Umbilical cord (tissue), 2 donors: ENCODE results near the gene SLC4A3. TPM values are rescaled to one million over a fixed set of nuclear protein-coding genes. Genes with fewer than 3 reads are reported as not detected.
A peak's percentile ranks its signal among the peaks of the same experiment; 100 is the strongest.
"Not testable (repeated sequence)": the region's sequence is repeated elsewhere in the genome, so short reads cannot be mapped to it uniquely, and the experiment has no call there.

Experiments
- DNase-seq: peaks from one replicate; pipeline ENCODE4 v3.0.0-alpha.2; 2015; ENCODE audit warnings: low spot score
- total RNA-seq: library from RNA; depleted of rRNA; stranded (reverse); fragments of >200 nt; gene quantifications from one replicate; pipeline ENCODE4 v1.2.3, GENCODE V29; 2014; ENCODE audit warnings: low replicate concordance; ENCODE audit not compliant: insufficient read depth

Gene SLC4A3
- total RNA-seq, 1 donor from 2014 or later = 1.7 TPM

DNA sequence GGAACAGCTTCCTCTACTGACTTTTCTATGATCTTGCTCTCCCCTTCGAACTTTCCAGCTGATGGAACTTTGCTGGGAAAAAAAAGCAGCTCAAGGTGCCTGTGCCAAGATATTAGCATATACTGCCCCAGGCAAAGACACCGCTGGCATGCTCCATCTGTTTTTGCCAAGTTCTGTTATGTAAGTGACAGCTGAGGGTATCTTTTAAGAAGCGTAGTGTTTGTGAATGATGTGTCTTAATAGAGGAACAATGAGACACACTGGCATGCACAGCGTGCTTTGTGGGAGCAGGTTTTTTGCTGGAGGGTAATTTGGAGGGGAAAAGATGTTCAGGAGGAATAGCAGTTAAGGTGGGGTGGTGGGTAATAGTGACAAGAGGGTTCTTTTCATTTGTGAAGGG, 47.8 kb downstream of the SLC4A3 start:
- DNase-seq = no peak

DNA sequence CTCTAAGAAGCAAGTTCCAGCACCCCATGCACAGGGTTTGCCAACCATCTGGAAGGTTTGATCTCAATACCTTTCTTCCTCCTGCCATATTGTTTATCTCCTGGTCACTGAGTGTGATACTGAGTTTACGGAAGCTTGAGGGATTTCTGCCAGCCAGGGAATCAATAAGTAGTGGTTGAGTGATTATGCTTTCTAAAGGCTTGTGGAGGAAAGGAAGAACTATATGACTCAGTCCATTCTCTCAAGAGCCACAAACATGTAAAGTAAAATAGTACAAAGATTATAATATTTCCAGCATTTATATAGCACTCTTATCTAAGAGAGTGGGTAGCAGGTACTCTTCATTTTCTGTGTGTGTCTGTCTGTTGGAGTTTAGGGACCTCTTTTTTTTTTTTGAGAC, 49.2 kb downstream of the SLC4A3 start:
- no peak for DNase-seq

DNA sequence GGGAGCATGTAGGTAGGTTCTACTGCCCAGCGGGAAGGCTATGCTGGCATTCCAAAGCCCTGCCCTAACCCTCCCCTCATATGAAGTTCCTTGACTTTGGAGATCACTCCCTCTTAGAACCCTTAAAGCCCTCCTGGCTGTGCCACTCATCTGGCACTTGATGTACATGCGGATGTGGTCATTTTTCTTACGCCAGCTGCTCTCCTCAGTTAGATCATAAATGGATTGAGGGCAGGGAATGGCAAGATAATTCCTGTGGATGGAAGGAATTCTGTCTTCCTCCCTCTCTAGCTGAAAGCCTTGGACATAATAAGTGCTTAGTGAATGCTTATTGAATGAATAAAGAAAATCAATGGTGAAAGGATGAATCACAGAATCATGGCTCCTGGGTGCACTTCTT, 51.6 kb downstream of the SLC4A3 start:
- DNase-seq = no peak

DNA sequence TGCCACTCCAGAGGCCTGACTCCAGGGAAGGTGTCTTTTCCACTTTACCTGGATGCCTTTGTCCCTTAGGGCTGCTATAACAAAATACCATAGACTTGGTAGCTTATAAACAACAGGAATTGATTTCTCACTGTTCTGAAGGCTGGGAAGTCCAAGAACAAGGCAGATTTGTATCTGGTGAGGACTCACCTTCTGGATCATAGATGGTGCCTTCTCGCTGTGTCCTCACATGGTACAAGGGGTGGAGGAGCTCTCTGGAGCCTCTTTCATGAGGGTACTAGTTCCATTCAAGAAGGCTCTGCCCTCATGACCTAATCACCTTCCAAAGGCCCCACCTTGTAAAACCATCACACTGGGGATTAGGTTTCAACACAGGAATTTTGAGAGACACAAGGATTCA, 52.1 kb downstream of the SLC4A3 start:
- DNase-seq = no peak

DNA sequence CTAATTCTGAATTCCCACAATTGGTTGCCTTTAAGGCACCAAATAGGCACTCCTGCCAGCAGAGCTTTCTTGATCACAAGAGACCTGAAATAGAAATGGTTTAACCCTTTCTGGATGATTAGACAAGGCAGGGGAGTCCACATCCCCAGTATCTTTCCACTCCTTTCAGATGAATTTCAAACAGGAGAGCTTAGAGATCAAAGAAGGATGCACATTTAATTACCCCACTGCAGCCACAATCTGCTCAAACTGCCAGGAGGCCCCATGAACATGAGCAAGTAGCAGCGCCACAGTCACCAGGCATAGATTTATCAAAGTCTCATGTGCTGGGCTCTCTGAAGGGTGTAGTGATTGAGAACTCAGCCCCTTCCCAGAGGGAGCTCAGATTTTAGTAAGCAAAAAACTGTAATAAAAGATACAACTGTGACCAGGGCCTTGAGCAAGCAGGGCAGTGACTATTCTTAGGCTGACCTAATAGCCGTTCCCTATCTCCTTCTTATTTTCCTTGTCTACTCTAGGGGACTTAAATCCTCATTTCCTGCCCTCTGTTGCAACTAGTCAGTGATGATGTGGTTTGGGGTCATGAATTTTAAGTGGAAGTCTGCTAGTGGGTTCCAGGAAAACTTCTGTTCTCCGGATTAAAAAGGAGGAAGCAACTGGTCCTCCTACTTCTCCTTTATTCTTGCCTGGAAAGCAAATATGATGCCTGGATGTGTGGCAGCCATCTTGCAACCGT, 53.7 kb downstream of the SLC4A3 start:
- DNase-seq = no peak

DNA sequence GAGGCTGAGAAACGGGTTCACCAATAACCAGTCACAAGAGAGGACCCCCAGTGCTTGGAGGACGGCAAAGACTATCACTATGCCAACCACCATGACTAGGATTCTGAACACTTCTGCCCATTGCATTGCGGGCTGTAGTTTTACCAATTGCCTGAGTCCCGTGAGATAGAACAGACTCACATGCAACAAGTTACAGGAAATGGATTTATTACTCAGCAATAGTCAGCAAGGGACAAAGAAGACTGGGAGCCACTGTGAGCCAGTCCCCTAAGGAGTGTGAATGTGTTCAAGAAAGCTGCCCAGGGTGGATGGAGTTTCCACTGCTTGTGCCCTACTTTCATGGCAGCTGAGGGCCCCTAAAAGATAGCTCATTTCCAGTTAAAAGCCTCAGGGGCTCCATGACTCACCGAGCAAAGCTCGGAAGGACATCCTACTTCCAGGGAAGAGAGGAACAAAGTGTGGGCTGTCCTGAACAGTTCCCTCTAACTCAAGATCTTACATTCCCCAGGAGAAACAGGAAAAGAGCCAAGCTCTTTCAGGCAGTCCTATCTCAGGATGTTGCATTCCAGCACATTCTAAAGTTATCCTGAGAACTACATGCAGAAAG, 54.4 kb downstream of the SLC4A3 start:
- DNase-seq = peak; percentile 63

DNA sequence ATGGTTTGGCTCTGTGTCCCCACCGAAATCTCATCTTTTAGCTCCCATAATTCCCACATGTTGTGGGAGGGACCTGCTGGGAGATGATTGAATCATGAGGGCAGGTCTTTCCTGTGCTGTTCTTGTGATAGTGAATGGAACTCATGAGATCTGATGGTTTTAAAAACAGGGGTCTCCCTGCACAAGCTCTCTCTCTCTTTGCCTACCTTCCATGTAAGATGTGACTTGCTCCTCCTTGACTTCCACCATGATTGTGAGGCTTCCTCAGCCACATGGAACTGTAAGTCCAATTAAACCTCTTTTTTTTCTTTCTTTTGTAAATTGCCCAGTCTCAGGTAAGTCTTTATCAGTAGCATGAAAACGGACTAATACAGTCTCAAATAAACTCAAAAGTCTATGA, 56.0 kb downstream of the SLC4A3 start:
- not testable (repeated sequence) for DNase-seq

DNA sequence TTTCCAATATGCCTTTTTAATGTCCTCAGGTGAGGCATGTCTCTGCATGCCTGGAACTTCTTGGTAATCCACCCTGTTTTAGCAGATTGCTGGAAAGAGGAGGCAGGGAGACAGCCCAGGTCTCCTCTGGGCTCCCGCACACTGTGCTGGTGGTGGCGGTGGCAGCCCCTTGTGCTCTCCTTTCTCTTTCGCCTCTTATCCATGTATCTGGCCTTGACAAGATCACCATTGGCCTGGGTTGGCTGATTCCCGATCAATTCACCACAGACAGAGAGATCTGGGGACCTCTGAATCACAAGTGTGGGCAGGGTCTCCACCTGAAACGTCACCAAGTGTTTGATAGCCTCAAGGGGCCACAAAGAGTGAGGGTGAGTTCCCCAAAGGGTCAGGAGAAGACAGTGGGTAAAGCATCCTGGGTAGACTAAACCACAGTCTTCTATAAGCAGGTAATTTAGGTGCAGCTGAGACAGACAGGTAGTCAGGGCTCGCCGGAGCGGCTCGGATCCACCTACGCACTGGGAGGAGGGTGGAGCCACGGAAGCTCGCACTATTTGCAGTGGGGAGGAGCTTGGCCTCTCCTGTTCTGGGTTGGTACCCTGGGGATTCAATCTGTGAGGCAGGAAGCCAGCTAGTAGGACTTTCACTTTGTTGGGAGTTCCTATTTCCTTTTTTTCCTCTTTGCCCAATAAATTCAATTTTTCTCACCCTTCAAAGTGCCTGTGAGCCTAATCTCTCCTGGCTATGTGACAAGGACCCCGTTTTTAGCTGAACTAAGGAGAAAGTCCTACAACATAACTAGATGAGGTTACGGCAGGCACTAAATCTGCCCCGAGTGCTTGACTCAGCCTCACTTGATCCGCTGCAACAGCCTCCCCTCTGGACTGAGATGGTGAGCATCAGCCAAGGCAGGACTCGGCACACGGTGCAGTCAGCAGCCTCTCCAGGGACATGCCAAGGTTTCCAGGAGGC, 57.6 kb downstream of the SLC4A3 start:
- DNase-seq = peak; percentile 82

DNA sequence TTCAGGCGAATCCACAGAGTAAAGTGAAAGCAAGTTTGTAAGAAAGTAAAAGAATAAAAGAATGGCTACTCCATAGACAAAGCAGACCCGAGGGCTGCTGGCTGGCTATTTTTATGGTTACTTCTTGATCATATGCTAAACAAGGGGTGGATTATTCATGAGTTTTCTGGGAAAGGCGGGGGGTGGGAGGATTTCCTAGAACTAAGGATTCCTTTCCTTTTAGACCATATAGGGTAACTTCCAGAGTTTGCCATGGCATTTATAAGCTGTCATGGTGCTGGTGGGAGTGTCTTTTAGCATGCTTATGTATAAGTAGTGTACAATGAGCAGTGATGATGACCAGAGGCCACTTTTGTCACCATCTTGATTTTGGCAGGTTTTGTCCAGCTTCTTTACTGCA, 59.8 kb downstream of the SLC4A3 start:
- peak; percentile 42 for DNase-seq

DNA sequence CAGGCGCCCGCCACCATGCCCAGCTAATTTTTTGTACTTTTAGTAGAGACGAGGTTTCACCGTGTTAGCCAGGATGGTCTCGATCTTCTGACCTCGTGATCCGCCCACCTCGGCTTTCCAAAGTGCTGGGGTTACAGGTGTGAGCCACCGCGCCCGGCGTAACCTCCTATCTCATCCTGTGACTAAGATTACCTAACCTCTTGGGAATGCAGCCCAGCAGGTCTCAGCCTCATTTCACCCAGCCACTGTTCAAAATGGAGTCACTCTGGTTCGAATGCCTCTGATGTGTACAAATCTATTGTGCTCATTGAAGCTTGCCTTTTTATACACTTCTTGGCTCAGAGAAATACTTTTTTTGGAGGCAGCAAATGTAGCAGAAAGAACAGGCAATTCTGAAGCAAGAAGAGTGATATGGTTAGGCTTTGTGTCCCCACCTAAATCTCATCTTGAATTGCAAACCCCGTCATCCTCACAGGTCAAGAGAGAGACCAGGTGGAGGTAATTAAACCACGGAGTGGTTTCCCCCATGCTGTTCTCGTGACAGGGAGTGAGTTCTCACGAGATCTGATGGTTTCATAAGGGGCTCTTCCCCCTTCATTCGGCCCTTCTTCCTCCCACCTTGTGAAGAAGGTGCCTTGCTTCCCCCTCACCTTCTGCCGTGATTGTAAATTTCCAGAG, 60.6 kb downstream of the SLC4A3 start:
- DNase-seq = no peak

DNA sequence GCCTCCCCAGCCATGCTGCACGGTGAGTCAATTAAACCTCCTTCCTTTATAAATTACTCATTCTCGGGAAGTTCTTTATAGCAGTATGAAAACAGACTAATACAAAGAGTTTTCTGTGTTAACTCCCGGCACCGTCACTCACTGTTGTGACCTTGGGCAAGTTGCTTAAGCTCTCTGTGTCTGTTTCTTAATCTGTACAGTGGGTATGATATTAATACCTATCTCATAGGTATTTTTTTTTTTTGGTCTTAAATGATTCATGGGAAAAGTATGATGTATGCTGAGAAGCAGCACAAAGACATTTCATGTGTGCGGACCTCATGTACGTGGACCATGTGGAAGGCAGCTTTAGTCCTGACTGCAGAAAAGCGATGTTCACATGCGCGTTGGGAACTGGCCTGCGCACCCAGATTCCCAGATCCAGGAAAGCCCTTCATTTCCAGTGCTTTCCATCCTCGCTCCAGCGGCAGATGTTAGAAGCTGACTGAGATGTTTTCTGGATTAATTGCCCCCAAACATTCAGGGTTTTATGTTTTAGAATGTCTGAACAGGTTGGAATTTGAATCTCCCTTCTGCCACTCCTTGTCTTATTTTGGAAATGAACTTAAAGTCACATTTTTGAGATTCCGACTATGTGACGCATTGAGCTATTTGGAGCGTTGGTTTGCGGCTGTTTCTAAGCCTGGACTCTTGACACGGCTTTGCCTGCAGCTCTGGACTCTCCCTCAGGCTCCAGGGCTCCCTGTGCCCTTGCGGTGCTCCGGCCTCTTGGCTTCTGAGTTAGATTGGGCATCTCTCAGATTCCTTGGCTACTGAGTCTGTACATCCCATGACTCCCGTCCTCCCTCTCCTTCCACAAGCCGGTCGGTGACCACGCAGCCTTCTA, 61.4 kb downstream of the SLC4A3 start:
- DNase-seq = peak; percentile 87

DNA sequence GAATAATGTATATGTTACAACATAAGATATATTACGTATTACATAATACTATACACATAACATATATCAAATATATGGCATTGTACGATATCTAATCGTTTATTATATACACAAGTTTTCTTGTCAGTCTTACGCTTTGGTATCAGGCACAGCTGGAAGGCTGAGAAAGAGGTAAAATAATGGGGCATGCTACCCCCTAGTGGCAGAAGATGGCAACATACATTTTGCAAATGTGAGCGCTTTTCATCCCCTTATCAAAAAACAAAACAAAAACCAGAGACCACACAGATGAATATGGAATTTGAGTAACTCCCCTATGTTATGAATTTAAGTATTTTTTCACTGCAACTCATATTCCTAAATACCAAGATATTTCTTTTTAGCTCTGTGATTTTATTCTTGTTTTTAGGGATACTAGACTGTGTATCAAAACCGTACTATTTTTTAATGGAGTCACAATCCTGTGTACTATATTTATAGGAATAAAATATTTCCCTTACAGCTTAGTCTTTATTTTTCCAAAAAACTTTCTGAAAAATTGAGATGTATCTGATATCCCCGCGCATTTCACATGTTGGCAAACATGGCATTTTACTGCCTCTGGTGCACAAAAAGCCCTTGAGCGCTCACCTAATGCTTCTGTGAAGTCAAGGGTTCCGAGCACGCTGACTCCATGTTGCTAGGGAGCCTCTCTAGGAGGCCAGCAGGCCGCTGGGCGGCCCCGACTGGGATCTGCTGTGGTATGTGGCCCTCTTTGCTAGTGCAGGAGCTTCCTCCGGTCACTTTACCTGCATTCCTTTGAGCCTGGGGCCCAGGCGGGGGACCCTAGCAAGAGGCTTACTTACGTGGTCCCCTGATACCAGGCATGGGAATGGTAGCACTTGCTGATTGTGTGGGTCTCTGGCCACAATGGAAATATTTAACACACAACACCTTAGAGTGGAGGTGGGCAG, 62.5 kb downstream of the SLC4A3 start:
- DNase-seq = peak; percentile 78

DNA sequence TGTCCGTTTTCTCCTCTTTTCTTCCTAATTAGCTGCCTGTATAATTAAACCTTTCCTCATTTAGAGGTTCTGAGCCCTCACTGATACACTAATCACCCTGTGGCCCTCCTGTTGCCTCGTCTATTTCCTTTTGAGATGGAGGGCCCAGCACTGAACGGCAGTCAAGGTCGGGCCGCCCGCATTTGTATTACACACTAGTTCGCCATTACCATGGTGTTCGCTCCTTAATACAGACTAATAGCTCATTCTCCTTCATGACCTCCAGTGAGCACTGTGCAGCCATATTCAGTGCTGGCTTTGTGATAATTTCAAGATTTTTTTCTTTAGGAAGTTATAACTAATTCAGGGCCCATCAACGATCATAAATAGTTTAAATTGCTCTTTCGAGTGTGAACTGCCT, 64.1 kb downstream of the SLC4A3 start:
- DNase-seq = no peak

Other genes with a start within 250 kb of the SLC4A3 start
- 26.0 TPM for gene DNPEP, start 239.7 kb upstream of the SLC4A3 start, total RNA-seq
- 2,247 TPM for gene DES, start 209.3 kb upstream of the SLC4A3 start, total RNA-seq
- 61.9 TPM for gene SPEG, start 192.8 kb upstream of the SLC4A3 start, total RNA-seq
- 44.1 TPM for gene GMPPA, start 128.7 kb upstream of the SLC4A3 start, total RNA-seq
- gene ASIC4, start 113.1 kb upstream of the SLC4A3 start, total RNA-seq = 0.96 TPM
- gene CHPF, start 83.8 kb upstream of the SLC4A3 start, total RNA-seq = 132 TPM
- 2.2 TPM for gene TMEM198, start 83.6 kb upstream of the SLC4A3 start, total RNA-seq
- 66.2 TPM for gene OBSL1, start 56.1 kb upstream of the SLC4A3 start, total RNA-seq
- not detected for gene INHA, start 55.3 kb upstream of the SLC4A3 start, total RNA-seq
- gene STK11IP, start 29.8 kb upstream of the SLC4A3 start, total RNA-seq = 3.6 TPM